Measurements from ENCODE around the gene SOX6.

Gene SOX6

GRCh38 chr11:15958910-15959309 lies 397.4 kb downstream of the SOX6 start:
- DNase-seq (ENCODE audit: low read depth in 2 of 2), result no peak

DNA sequence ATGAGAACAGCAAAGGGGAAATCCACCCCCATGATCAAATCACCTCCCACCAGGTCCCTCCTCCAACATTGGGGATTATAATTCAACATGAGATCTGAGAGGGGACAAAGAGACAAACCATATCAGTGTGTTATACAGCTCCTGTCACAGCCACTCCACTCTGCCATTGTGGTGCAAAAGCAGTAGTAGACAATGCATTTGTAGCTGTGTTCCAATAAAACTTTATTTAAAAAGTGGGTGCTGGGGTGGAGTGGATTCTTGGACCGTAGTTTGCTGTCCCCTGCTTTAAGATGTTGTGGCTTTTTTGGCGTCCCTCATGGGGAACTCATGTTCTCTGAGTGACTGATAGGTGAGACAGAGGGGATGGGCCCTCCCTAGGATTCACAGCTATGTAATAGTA lies 399.1 kb downstream of the SOX6 start:
- DNase-seq (ENCODE audit: low read depth in 2 of 2), result no peak

- no peak for DNase-seq (ENCODE audit: low read depth in 2 of 2)
Observed at GRCh38 chr11:15956302-15956701, 400.0 kb downstream of the SOX6 start.

DNA sequence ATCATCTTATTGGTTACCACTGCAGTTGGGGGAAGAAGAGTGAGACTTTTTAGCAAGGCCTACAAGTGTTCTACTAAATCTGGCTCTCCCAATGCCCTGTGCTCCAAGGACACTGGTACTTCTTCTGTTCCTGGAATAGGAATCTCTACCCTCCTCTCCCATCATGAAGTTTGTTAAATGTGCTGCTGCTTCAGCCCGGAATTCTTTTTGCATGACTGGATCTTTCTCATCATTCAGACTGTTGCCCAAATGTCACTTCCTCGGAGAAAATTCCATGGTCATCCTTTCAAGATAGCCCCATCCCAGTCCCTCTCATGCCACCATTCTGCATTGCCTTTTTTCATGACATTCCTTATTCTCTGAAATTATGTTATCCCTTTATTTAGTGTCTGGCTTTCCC lies 400.8 kb downstream of the SOX6 start:
- DNase-seq (ENCODE audit: low read depth in 2 of 2), result no peak

GRCh38 chr11:15947681-15948648 lies 408.4 kb downstream of the SOX6 start:
- DNase-seq (ENCODE audit: low read depth in 2 of 2), result no peak

- no peak for DNase-seq (ENCODE audit: low read depth in 2 of 2)
Observed at GRCh38 chr11:15945726-15946125, 410.6 kb downstream of the SOX6 start.

DNA sequence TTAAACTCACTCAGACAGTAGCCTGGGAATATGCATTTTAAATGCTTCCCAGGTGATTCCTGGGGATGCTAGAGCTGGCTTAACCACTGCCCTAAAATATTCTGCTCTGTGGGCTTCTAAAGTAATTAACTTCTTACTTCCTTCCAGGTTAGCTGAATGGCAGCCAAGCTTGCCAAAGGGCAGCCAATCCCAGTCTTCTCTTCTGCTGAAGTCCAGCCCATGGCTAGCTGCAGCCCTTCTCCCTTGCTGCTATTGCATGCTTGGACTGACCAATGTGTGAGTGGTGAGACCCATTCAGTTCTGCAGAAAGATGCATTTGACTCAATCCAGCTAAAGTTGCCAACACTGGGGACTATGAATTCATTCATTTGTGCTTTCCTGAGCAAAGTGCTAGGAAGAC lies 411.9 kb downstream of the SOX6 start:
- DNase-seq (ENCODE audit: low read depth in 2 of 2), result no peak

- no peak for DNase-seq (ENCODE audit: low read depth in 2 of 2)
Observed at GRCh38 chr11:15943418-15944197, 412.7 kb downstream of the SOX6 start.

- DNase-seq (ENCODE audit: low read depth in 2 of 2), result no peak
Observed at GRCh38 chr11:15942936-15943335, 413.4 kb downstream of the SOX6 start.

GRCh38 chr11:15942126-15942525 lies 414.2 kb downstream of the SOX6 start:
- DNase-seq (ENCODE audit: low read depth in 2 of 2), result no peak

DNA sequence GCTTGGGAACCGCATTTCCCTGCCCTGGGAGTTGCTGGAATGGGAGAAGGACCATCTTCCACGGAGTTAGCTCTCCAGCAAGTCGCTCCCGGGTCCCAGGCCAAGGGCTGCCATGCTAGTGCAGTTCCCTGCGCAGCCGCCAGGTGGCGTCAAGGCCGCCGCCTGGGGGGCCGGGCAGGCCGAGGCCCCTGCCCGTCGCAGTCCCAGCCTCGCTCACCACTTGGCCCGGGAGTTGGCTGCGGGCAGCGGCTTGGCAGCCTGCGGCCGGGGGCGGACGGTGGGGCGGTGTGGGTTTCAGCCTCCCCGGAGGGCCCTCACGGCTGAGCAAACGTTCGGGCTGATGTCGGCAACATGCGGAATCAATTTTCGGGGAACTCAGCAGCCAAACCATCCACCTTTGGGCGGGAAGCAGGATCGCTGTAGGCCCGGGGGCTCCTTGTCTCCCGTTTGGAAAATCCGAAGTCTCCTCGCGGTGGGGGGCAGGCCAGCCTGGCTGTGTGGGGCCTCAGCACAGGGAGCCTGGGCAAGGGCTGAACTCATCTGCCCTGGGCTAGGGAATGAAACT lies 415.1 kb downstream of the SOX6 start:
- no peak for DNase-seq (ENCODE audit: low read depth in 2 of 2)

- DNase-seq (ENCODE audit: low read depth in 2 of 2), result no peak
Observed at GRCh38 chr11:15940462-15941205, 415.7 kb downstream of the SOX6 start.

- DNase-seq (ENCODE audit: low read depth in 2 of 2), result no peak
Observed at GRCh38 chr11:15938983-15939382, 417.4 kb downstream of the SOX6 start.

DNA sequence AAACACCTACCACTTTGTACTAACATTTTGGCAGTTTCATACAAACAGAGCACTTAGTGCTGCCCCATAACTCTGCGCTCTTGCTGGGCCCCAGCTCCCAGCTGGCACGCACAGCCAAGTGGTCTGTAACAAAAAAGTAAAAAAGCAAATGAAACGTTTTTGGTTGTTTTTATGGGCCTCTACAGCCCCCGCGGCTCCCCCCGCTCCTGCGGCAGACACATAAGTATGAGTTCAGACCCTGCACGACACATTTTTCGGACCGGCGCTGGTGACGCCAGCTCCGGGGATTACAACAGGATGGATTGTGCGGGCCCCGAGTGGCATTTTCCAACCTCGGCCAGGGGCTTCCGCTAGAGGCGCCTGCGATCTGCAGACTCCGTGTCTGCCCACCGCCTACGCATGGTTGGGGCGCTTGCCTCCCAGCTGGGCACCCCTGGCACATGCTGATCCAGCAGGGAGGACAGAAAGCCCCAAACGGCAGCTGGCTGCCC lies 418.2 kb downstream of the SOX6 start:
- no peak for DNase-seq (ENCODE audit: low read depth in 2 of 2)

- no peak for DNase-seq (ENCODE audit: low read depth in 2 of 2)
Observed at GRCh38 chr11:15937601-15938120, 418.7 kb downstream of the SOX6 start.

DNA sequence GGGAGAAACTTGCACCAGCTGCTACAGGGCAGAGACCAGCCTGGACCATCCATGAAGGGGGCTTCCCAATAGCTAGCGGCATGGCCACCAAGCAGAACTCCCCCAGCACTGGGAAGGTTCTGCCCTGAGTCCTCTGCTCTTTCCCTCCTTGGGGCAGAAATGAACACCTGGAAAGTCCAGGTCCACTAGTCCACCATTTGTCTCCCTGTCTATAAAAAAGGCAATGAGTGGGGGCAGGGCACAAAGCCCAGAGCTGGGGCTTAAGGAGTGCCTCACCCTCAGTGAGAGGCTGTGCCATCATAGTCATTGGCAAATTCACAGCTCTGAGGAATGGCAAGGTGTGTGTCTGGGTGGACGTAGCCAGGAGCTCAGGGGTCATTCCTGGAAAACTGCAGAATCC lies 420.3 kb downstream of the SOX6 start:
- no peak for DNase-seq (ENCODE audit: low read depth in 2 of 2)

DNA sequence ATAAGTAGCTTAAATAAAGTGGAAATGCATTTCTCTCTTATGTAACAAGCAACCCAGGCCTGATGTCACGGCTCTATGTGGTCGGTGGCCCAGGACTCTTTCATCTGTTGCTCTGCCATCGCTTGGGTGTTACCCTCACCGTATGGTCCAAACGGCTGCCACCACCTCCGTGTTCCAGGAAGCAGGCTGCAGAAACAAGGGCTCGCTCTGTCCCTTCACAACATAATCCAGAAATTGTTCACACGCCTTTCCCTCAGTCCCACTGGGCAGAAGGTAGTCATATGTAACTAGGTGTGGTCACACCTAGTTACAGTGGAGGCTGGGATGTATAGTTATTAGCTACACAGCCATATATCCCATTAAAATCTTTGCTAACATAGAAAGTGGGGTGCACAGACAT lies 421.0 kb downstream of the SOX6 start:
- DNase-seq (ENCODE audit: low read depth in 2 of 2), result no peak

GRCh38 chr11:15933886-15934625 lies 422.3 kb downstream of the SOX6 start:
- no peak for DNase-seq (ENCODE audit: low read depth in 2 of 2)

DNA sequence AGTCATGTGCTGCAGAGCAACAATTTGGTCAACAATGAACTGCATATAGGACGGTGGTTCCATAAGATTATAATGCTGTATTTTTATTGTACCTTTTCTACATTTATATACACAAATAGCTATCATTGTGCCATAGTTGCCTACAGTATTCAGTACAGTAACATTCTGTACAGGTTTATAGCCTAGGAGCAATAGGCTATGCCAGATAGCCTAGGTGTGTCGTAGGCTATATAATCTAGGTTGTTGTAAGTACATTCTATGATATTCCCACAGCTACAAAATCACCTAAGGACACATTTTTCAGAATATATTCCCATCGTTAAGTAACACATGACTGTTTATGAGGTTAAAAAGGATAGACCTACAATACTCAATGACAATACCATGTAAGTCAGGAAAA lies 423.9 kb downstream of the SOX6 start:
- DNase-seq (ENCODE audit: low read depth in 2 of 2), result no peak

DNA sequence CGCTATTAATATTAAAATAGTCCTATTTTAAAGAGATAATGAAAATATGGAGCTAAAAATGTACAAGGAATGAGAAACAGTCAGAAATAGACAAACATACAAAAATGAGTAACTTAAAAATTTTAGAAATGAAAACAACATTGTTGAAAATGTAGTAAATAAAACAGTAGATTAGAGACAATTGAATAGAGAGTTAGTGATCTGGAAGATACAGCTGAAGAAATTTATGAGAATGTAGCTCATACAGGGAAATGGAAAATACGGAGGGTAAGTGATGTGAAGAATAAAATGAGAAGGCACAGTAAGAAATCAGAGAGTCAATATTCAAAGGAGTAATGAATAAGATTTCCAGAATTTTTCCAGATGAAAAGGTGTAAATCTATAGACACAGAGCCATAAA lies 424.8 kb downstream of the SOX6 start:
- DNase-seq (ENCODE audit: low read depth in 2 of 2), result no peak
